HTERT RPE-1 (cell line): ENCODE data around the gene PMEPA1.

ENCODE experiments used
- in situ Hi-C: fragments of 300-500 bp; cut with MboI; formaldehyde crosslinking; loops from 4 replicates; pipeline ENCODE4 v1.14.3; 2020; ENCODE audit warnings: low sequenced_read_pairs

PMEPA1 gene

DNA sequence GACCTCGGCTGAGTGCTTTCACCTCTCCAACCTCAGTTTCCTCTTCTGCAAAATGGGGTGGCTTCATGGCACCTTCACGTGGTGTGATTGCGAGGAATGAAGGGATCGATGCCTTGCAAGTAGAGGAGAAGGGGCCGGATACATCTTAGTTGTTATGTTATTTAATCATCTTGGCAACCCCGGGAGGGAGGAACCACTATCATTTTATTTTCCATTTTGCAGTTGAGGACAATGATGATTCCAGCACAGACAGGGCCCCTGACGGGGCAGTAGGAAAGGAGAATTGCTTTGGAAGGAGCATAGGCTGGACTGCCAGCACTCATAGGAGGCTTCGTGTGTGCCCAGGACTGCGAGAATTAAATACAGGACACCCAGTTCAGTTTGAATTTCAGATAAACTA lies 2.5 kb upstream of the PMEPA1 start:
- in situ Hi-C loops: no loop called here

DNA sequence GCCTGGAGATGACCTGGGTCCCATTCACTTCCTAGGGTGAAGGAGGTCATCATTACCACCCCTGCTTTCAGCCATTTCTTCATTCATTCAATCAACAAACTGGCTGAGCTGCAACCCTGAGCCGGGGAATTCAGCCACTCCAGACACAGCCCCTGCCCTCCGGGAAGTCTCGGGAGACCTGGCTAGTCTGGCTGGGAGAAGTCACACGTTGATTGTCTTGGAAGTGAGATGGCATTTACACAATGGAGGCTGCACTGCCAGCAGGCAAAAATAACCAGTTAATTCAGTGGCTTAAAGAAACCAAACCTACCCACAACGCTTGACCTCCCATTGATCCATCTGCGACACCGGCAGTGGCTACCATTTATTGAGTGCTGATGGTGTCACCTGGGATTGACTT lies 2.0 kb upstream of the PMEPA1 start:
- in situ Hi-C loops: no loop called here

DNA sequence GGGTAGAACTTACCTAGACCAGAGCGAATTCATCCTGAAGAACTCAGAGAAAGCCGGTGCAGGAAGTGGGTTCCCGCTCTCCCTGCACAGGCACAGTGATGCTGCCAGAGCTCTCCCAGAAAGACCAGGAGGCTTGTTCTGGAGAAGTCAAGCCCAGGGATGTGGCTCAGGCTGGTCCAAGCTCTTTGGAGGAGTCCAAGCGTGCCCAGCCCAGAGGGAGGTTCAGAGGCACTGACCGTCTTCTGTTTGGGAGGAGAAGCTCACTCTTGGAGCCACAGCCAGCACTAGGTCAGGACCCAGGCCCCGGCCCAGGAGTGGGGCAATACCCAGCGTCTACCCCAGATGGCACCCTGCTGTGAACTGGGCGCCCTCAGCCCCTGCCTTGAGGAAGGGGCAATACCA lies 1.5 kb upstream of the PMEPA1 start:
- in situ Hi-C loops: no loop called here

DNA sequence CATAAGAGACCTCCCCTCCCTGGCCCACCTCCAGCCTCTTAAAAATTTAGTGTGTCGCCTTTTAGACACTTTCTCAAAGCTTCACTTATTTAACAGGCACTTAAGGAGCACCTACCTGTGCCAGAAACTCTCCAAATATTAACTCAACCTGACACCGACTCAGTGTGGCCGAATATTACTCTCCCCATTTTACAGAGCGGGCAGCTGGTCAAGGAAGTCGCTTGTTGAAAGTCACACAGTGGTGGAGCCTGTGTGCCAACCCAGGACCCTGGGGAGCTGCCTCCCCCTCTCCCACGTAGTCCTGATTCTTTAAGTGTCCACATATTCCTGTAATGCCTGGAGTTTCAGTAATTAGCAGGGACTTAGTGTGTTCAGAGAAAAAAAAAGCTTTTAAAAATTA lies 1.0 kb upstream of the PMEPA1 start:
- in situ Hi-C loops: no loop called here

DNA sequence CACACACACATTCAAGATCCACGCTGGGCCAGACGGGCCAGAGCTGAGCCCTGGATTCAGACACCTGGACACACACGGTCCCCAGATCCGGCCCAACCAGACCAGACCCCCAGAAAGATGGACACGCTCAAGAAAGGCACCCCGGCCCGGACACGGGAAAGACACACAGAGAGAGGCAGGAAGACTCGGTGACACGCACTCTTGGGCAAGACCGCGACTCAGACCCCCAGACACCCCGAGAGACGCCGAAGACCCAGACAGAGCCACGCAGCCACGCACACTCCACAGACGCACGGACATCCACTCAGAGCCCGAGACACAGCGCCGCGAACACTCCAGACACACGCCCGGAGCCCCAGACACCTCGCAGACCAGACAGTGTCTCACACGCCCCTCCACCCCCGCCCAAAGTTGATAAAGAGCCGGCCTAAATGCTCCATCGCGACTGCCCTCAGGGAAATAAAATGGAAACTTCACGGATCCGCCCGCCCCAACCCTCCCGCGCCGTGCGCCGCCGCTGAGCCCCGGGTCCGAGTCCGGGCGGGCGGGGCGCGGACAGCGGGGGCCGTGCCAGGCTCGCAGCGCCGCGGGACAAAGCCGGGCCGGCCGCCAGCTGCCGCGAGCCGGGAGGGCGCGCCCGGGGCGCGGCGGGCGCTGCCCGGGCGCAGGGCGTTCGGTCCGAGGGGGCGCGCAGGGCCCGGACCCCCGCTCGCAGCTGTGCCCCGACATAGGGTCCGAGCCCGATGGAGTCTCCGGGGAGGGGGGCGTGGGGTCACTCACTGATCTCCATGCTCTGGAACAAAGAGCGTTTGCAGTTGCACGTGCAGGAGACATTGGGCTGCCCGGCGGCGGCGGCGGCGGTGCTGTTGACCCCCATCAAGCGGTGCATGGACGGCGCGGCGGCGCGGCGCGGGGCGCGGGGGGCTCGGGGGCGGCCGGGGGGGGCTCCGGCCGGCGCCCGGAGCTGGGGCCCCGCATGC lies 831 bp downstream of the PMEPA1 start:
- in situ Hi-C loops: no loop called here

DNA sequence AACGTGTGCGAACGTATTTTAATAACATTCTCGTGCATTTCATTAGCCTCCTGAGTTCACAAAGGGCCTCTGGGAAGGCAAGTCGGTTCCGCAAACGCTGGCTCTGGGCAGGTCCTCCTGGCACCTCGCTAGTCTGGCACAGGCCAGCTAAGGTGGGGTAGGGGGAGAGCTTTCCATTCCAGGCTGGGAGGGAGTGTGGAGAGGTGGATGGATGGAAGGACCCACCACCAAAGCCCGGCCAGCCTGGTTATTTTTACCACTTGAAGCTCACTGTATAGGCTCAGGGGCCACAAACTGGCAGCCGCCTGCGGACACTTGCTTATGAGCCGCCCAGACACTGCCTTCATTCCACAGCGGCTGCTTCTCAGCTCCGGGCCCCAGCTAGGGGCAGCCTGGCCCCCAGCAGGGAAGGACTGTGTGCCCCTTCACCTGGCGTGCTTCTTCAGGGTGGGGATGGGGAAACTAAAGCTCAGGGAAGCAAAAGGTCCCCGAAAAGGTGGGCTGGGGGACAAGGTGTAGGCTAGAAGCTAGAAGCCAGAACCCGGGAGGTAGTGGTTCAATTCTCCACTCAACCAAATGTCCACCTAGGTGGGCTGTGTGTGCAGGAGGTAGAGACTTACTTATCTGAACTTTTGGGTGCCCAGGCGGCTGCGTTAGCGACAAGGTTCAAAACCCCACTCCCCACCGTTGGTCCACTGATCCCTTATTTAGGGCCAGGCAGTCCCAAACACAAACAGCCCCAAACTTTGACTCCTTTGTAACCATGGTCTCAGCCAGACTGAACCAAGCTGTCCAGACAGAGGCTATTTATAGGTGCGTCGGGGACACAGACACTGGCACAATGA lies 1.7 kb downstream of the PMEPA1 start:
- in situ Hi-C loops: no loop called here

DNA sequence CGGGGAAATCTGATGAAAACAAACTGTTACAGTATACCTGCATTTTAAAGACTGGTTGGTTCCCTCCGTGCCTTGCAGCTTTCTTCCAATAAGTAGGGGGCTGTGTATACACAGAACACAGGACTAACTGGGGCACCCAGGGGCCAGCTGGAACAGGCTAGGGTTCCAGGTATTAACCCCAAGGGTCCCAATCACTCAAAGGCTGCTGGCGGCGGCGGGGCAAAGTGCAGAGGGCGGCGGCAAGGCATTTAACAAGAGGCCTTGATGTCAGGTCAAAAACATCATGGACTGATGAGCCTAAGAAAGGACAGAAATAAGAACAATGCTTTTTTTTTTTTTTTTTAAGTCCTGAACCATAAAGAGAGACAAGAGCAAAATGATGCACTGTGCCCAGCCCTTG lies 2.5 kb downstream of the PMEPA1 start:
- in situ Hi-C loops: no loop called here

DNA sequence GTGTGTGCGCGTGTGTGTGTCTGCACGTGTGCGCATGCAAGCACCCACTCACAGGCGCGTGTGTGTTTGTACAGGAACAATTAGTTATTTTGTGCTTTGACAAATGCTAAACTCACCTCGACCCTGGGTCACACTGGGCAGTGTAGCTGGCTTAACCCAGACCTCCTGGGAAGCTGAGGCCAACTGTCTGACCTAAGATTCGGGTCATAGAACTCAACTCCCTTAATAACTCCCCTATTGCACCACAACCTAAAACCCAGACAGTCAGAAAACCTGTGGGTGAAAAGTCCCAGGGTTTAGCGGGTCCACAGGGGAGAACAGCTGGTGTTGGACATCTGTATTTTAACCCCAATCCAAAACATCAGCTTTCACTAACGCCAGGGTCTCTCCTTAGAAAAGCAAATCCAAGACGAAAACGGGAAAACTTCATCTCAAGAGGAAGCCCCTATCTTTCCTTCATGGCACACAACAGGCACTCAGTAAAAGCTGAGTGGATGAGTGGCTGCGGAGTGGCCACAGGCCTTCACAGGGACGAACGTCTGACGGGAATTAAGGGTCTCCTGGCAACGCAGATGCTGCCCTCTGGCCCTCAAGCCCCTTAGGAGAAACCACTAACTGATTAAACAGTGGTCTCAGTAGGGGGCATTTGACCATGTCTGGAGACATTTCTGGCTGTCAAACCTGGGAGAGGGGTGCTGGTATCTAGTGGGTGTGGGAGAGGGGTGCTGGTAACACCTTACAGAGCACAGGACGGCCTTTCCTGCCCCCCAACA lies 4.5 kb downstream of the PMEPA1 start:
- in situ Hi-C loops: no loop called here

DNA sequence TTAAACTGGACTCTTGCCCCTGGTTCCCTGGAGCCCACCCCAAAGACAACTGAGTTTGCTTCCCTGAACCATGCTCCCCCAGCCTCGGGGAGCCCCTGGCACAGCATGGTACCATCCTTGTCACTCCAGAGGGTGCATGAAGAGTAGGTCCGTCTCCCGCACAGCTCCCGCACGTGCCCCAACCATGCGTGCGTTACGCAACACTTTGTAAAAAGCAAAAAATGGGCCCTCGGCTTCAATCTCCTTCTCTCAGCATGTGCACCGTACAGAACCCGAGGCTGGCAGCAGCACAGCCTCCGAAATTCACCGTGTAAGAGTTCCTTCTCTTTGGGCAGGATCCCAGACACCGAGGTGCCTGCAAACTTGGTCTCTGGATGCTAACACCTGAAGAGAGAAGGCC lies 5.6 kb downstream of the PMEPA1 start:
- in situ Hi-C loops: no loop called here

DNA sequence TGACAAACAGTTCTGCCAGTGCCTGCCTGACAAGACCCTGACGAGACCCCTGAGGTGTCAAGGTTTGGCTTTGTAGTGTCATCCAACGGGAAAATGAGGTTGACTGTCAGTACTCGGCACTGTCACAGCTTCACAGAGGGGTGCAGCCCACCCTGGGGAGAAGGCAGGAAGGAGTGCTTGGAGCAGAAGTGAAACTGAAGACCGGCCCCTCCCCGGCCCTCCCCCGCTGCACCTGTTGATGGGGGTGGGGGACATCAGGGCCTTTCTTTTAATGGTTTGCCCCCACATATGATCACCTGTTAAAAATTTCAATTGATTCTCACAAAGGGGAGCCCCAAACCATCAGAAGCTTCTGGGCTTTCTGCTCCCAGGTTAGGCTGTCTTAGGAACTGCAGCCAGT lies 6.8 kb downstream of the PMEPA1 start:
- in situ Hi-C loops: no loop called here

DNA sequence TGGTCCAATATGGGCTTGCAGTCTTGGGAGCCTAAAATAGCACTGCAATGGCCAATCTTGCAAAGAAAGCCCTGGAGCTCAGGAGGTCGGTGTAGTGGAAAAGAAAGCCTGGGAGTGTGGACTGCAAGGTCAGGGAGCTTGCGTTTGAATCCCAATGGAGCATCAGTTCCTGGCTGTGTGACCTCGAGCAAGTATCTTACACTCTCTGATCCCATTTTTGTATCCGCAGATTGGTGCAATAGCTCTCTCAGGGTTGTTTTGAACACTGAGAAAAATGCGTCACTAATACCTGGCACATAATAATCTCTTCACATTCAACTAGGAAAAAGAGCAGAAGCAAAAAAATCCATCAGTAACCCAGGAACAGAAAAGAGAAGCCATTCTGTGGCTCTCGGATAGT lies 7.3 kb downstream of the PMEPA1 start:
- in situ Hi-C loops: no loop called here

DNA sequence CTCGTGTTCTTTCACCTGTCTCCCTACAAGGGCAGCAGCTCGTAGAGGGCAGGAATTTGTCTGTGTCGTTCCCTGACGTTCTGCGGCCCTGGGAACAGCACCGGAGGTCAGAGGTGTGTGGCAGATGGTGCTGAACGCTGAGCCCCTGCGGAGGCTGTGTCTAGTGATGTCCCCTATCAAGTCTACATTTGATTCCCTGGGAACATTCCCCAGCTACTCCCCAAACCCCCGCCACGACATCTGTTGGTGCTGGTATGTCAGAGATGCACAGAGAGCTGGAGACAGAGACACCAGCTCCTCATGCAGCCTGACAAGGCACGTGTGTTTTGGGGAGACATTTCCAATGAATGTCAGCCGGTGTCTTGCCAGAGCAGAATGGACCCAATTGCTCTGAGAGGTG lies 7.7 kb downstream of the PMEPA1 start:
- in situ Hi-C loops: no loop called here

DNA sequence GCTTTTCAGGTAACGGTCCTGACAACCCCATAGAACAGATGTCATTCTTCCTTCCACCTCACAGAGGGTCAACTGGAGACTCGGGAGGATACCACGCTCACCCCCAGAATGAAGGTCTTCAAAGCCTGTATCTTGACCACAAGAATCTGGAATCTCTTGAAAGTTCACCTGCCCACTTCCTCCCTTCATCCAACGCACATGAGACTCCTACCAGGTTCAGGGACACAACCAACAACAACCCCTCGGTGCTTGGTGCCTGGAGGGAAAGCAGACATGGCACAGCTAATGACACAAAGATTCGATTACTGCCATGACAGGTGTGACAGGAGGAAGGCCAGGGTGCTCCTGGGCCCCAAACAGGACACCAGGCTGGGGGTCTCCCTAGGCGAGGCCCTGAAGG lies 8.2 kb downstream of the PMEPA1 start:
- in situ Hi-C loops: no loop called here

DNA sequence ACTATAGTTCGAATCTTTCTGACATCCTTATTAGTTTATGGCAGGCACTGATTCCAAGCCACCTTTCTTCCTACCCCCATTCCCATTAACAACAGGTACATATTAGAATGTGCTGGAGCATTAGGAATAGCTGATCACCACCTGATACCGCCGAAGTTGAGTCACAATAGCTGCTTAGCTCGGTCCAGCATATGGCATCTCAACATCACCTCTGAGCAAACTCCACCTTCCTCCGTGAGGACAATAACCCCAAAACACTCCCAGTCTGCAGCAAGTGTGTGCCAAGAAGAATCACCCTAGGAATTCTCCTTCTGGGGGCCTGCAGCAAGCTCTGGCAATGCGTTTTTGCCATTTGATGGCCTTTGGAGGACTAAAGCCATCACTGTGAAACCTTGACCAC lies 8.7 kb downstream of the PMEPA1 start:
- in situ Hi-C loops: no loop called here

DNA sequence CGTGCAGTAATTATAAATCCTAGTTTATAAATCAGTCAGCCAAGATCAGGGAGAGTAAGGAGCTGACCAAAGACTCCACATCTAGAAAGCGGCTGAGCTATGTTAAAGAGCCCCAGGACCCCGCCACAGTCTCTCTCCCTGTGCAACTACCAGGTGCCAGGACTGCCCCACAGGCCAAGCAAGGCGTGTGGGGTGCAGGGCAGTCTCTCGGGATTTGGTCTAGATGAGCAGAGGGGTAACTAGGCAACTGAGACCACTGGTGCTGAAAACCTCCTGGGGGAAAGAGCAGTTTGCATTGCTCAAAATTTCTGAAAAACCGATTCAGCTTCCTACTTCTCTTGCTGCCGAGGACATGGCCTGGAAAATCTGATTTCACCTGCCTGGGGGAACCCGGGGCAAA lies 10.4 kb downstream of the PMEPA1 start:
- in situ Hi-C loops: no loop called here

DNA sequence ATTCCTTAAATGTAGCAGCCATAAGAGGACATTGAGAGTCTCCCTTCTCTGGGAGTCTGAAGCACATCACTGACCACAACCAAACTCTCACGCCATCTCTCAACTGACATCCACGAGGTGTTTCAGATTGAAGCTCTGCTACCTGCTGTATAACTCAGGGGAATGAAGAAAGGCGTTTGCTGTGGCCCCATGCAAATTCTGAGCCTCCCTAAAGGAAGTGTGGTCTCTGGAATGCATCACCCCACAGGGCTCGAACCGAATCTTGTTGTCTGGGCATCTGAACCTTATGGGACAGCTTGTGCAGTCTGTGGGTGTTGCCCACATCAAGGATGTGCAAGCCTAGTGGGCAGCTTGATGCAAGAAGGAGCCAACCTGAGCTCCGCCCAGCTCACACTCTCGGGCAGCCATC lies 10.9 kb downstream of the PMEPA1 start:
- in situ Hi-C loops: no loop called here

DNA sequence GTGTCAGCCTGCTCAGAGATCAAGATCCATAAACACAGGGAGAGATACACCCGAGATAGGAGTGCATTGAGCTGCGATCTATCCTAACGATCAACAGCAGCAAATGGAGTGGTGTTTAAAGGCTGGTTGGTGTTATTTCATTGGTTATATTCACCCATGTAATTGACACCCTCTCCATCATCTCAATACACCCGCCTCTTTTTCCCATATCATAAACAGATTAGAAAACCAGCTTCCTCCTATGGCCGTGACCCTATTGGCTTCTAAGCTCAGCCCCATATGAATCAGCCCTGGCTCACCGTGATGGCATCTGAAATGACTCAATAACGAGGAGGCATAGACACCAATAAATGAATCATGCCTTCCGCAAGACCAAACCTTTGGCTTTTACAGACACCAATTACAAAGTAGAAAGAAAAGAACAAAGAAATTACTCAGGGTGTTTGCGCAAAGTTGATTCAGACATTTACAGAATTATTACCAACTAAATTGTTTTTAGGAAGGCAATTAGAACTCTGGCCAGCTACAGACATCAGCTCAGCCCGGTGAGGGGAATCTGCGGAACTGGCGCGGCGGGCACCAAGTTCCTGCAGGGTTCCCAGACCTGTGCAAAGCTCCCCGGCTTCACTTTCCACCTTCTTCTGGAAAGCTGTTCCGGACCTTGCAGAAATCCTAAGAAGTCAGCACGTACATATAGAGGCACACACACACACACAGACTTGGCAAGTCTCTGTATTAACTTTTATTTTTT lies 11.5 kb downstream of the PMEPA1 start:
- in situ Hi-C loops: no loop called here

DNA sequence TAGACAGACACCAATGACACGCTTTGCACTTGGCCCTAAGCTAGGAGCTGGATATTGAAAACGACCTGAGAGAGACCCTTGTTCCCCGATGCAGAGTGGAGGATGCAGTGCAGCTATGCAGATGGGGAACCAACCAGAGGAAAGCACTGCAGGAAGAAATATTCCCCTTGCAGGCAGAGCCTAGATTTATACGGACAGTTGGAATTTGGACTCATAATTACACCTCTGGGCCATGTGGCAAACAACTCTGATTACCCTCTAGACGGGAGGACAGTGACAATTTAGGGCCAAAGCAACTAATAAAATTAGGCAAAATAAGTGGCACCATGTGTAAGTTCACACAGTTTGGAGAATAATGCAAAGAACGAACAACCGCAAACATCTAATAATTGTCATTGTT lies 12.3 kb downstream of the PMEPA1 start:
- in situ Hi-C loops: no loop called here

DNA sequence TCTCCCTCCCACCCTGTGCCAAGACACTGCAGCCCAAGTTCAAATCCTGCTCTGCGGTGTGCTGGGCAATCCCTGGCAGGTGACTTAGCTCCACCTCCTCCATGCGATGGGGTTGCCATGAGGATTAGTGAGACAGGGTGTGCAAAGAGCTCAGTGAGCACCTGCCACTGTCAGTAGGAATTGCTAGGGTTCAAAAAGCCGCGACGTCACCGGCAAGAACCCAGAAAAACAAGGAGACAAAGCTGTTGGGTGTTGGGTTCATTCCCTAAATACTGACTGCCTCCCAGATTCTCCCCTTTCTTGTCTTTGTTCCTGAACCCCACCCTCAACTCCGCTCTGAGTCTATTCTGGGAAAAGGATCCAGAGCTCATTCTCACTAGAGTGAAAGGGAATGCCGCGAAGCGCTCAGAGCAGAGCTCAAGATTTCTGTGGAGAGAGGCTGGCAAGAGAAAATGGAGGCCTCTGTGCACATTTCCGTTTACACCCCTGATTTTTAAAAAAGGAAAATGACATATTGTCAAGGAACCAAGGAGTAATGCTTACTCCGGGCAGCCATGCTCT lies 13.3 kb downstream of the PMEPA1 start:
- in situ Hi-C loops: no loop called here

DNA sequence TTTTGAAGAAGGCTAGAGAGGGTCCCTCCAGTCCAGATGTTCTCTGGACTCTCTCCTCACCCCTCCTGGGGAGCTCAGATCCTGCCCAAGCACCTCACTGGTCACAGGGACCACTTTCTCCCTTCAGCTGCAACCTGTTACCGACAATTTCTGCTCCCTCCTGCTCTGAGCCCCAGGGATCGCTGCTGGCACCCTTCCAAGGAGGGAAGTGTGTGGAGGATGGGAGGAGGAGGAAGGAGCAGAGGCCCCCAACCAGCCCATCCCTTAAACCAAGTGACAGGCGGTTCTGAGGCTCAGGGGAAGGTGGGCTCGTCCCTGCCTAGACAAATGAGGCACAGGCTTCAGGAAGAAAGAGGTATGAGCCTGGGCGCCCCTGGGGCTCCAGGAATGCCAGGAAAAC lies 13.9 kb downstream of the PMEPA1 start:
- in situ Hi-C loops: no loop called here
